ENCODE results near the gene IFITM5. TPM values are rescaled to one million over a fixed set of nuclear protein-coding genes. Genes with fewer than 3 reads are reported as not detected.

IFITM5 gene
- total RNA-seq, 2 experiments from 2014 or later = not detected

Other genes starting within 250 kb of the IFITM5 start
- not detected for gene SCGB1C1, start 106.4 kb downstream of the IFITM5 start, total RNA-seq
- gene BET1L, start 92.1 kb downstream of the IFITM5 start, total RNA-seq = 10 to 100 TPM; 44.0 to 45.5 TPM
- 100 to 1,000 TPM; 105 to 111 TPM for gene RIC8A, start 91.8 kb downstream of the IFITM5 start, total RNA-seq
- gene SIRT3, start 63.2 kb downstream of the IFITM5 start, total RNA-seq = 10 to 100 TPM; 18.6 to 20.5 TPM
- 100 to 1,000 TPM; 235 to 239 TPM for gene PSMD13, start 62.5 kb downstream of the IFITM5 start, total RNA-seq
- gene NLRP6, start 21.1 kb downstream of the IFITM5 start, total RNA-seq = 1 to 10 TPM; 3.7 to 3.8 TPM
- gene PGGHG, start 10.4 kb downstream of the IFITM5 start, total RNA-seq = 100 to 1,000 TPM; 206 to 209 TPM
- gene IFITM2, start 8.3 kb upstream of the IFITM5 start, total RNA-seq = 100 to 1,000 TPM; 474 to 496 TPM
- gene IFITM1, start 14.5 kb upstream of the IFITM5 start, total RNA-seq = 100 to 1,000 TPM; 345 to 356 TPM
- gene IFITM3, start 21.3 kb upstream of the IFITM5 start, total RNA-seq = 10 to 100 TPM; 93.0 to 96.1 TPM
- 1 to 10 TPM; 1.1 to 1.9 TPM for gene B4GALNT4, start 70.0 kb upstream of the IFITM5 start, total RNA-seq
- not detected for gene PKP3, start 94.7 kb upstream of the IFITM5 start, total RNA-seq
- gene SIGIRR, start 115.5 kb upstream of the IFITM5 start, total RNA-seq = 10 to 100 TPM; 26.4 to 27.2 TPM
- gene ANO9, start 142.5 kb upstream of the IFITM5 start, total RNA-seq = 10 to 100 TPM; 22.2 to 22.9 TPM
- 10 to 100 TPM; 17.3 to 18.2 TPM for gene PTDSS2, start 150.8 kb upstream of the IFITM5 start, total RNA-seq
- gene RNH1, start 207.7 kb upstream of the IFITM5 start, total RNA-seq = 10 to 100 TPM; 94.7 to 97.2 TPM
- 10 to 100 TPM; 46.0 to 48.7 TPM for gene HRAS, start 236.1 kb upstream of the IFITM5 start, total RNA-seq
- gene LRRC56, start 238.0 kb upstream of the IFITM5 start, total RNA-seq = 1 to 10 TPM; 1.4 to 2.2 TPM